IMR-90 (cell line): ENCODE results near the gene GALNT8. TPM values are rescaled to one million over a fixed set of nuclear protein-coding genes. Genes with fewer than 3 reads are reported as not detected.
A peak's percentile ranks its signal among the peaks of the same experiment; 100 is the strongest.

Experiments
- ATAC-seq: fragments of 200-7000 bp; cut with Tn5 transposase; 2 replicates; pipeline ENCODE4 v1.9.1; 2020; ENCODE audit warnings: low read depth, mild to moderate bottlenecking, moderate library complexity
- Bru-seq: library from RNA; stranded (reverse); fragments of 400-500 nt; gene quantifications from one replicate; lab custom pipeline; 2021; lab: Mats Ljungman, UMichigan
- BruChase-seq, 2 experiments: library from RNA; stranded (reverse); fragments of 400-500 nt; gene quantifications; one replicate each; lab custom pipeline; 2021; lab: Mats Ljungman, UMichigan
- BruUV-seq: library from RNA; stranded (reverse); fragments of 400-500 nt; replicated peaks from 2 replicates; lab custom pipeline; 2021; lab: Mats Ljungman, UMichigan
- CTCF ChIA-PET: fragments of 300-600 bp; formaldehyde crosslinking; extraction: SDS; loops from one replicate; lab custom pipeline; 2021; ENCODE audit warnings: antibody characterized with exemption; lab: Yijun Ruan, JAX
- POLR2A ChIA-PET: fragments of 300-600 bp; sonication (Branson Sonifier 250); formaldehyde crosslinking; loops from one replicate; lab custom pipeline; 2022; ENCODE audit warnings: antibody characterized with exemption; ENCODE audit not compliant: unreplicated experiment; lab: Charles Lee
- DNase-seq: peaks from one replicate; pipeline ENCODE4 v3.0.0; 2013
- H2AFZ ChIP-seq: replicated peaks from 2 replicates; pipeline ENCODE3; 2013; ENCODE audit warnings: low read length, mild to moderate bottlenecking; ENCODE audit not compliant: poor library complexity
- H2AK5ac ChIP-seq: 2 replicates; pipeline ENCODE4 v1.6.1; 2013; ENCODE audit warnings: low read depth, low read length, inconsistent platforms
- H2AK9ac ChIP-seq: replicated peaks from 2 replicates; pipeline ENCODE3; 2013; ENCODE audit warnings: mild to moderate bottlenecking, low read depth, low read length, moderate library complexity; ENCODE audit not compliant: poor library complexity
- H2BK120ac ChIP-seq: 2 replicates; pipeline ENCODE4 v1.6.1; 2013; ENCODE audit warnings: low read depth, low read length, inconsistent platforms
- H2BK15ac ChIP-seq: 3 replicates; pipeline ENCODE4 v1.6.1; 2013; ENCODE audit warnings: low read depth, low read length, inconsistent platforms
- H2BK20ac ChIP-seq: 2 replicates; pipeline ENCODE4 v1.6.1; 2013; ENCODE audit warnings: low read depth, mild to moderate bottlenecking, inconsistent platforms, low read length, moderate library complexity
- H2BK5ac ChIP-seq: 2 replicates; pipeline ENCODE4 v1.6.1; 2013; ENCODE audit warnings: mild to moderate bottlenecking, low read depth, low read length, inconsistent platforms; ENCODE audit not compliant: poor library complexity, severe bottlenecking
- H3K14ac ChIP-seq: replicated peaks from 2 replicates; pipeline ENCODE4 v1.6.1; 2013; ENCODE audit warnings: low read depth, low read length, inconsistent platforms
- H3K18ac ChIP-seq: 2 replicates; pipeline ENCODE4 v1.6.1; 2013; ENCODE audit warnings: low read depth, low read length, control low read depth
- H3K23ac ChIP-seq: 2 replicates; pipeline ENCODE4 v1.6.1; 2013; ENCODE audit warnings: low read depth, low read length, inconsistent platforms
- H3K27ac ChIP-seq: 2 replicates; pipeline ENCODE4 v1.5.1; 2013; ENCODE audit warnings: mild to moderate bottlenecking, control low read depth, low read length; ENCODE audit not compliant: insufficient read depth
- H3K27me3 ChIP-seq: 2 replicates; pipeline ENCODE4 v1.6.1; 2013; ENCODE audit warnings: low read length; ENCODE audit not compliant: control insufficient read depth, insufficient read depth
- H3K36me3 ChIP-seq: 2 replicates; pipeline ENCODE4 v1.6.1; 2013; ENCODE audit warnings: low read length, mixed read lengths; ENCODE audit not compliant: control insufficient read depth, insufficient read depth
- H3K4ac ChIP-seq: 2 replicates; pipeline ENCODE4 v1.6.1; 2013; ENCODE audit warnings: low read depth, low read length, inconsistent platforms
- H3K4me1 ChIP-seq: 2 replicates; pipeline ENCODE4 v1.6.1; 2013; ENCODE audit warnings: low read length, mixed read lengths; ENCODE audit not compliant: control insufficient read depth, insufficient read depth
- H3K4me2 ChIP-seq: 2 replicates; pipeline ENCODE4 v1.6.1; 2013; ENCODE audit warnings: low read depth, mild to moderate bottlenecking, control low read depth, low read length, moderate library complexity
- H3K4me3 ChIP-seq: 2 replicates; pipeline ENCODE4 v1.5.1; 2013; ENCODE audit warnings: low read depth, mild to moderate bottlenecking, control low read depth, low read length, moderate library complexity; ENCODE audit not compliant: insufficient read depth
- H3K56ac ChIP-seq: 2 replicates; pipeline ENCODE4 v1.6.1; 2013; ENCODE audit warnings: low read length, inconsistent platforms; ENCODE audit not compliant: insufficient read depth; ENCODE audit errors: extremely low read depth
- H3K79me1 ChIP-seq, 2 experiments: 2 replicates each; pipeline ENCODE4 v1.6.1; 2013; ENCODE audit warnings: low read length in 2 of 2, inconsistent platforms in 1 of 2, low read depth in 1 of 2
- H3K9ac ChIP-seq: 2 replicates; pipeline ENCODE4 v1.6.1; 2013; ENCODE audit warnings: low read depth, low read length, control low read depth
- H3K9me1 ChIP-seq: 2 replicates; pipeline ENCODE4 v1.6.1; 2013; ENCODE audit warnings: low read length, inconsistent platforms; ENCODE audit not compliant: insufficient read depth
- H3K9me3 ChIP-seq: 2 replicates; pipeline ENCODE4 v1.6.1; 2013; ENCODE audit warnings: low read length; ENCODE audit not compliant: control insufficient read depth, insufficient read depth
- H4K20me1 ChIP-seq: 2 replicates; pipeline ENCODE4 v1.6.1; 2013; ENCODE audit warnings: low read length, inconsistent platforms; ENCODE audit not compliant: insufficient read depth
- H4K5ac ChIP-seq: 2 replicates; pipeline ENCODE4 v1.6.1; 2013; ENCODE audit warnings: mild to moderate bottlenecking, low read depth, low read length, control low read depth
- H4K8ac ChIP-seq, 2 experiments: 2 replicates each; pipeline ENCODE4 v1.6.1; 2013; ENCODE audit warnings: low read depth in 2 of 2, low read length in 2 of 2, control low read depth in 1 of 2, inconsistent platforms in 1 of 2
- H4K91ac ChIP-seq: 2 replicates; pipeline ENCODE4 v1.6.1; 2013; ENCODE audit warnings: low read depth, low read length, inconsistent platforms; ENCODE audit not compliant: insufficient read depth
- BHLHE40 ChIP-seq: fragments of 150-350 bp; IDR thresholded peaks from 2 replicates; pipeline ENCODE4 v1.6.1; 2016; ENCODE audit warnings: mild to moderate bottlenecking, low read depth, low read length
- CEBPB ChIP-seq: IDR thresholded peaks from 2 replicates; pipeline ENCODE4 v1.6.1; 2012; ENCODE audit warnings: low read depth, low read length, improper control_type of control experiment
- ELK1 ChIP-seq: fragments of 150-350 bp; IDR thresholded peaks from 2 replicates; pipeline ENCODE4 v1.6.1; 2016; ENCODE audit warnings: low read depth, mild to moderate bottlenecking, low read length, moderate library complexity, borderline replicate concordance
- FOS ChIP-seq: fragments of 150-350 bp; IDR thresholded peaks from 2 replicates; pipeline ENCODE4 v1.6.1; 2016; ENCODE audit warnings: low read depth, low read length
- MAFK ChIP-seq: IDR thresholded peaks from 2 replicates; pipeline ENCODE4 v1.6.1; 2012; ENCODE audit warnings: low read depth, low read length, improper control_type of control experiment
- MAZ ChIP-seq: IDR thresholded peaks from 2 replicates; pipeline ENCODE4 v1.6.1; 2012; ENCODE audit warnings: low read depth, mild to moderate bottlenecking, low read length, improper control_type of control experiment, moderate library complexity, borderline replicate concordance
- MXI1 ChIP-seq: IDR thresholded peaks from 2 replicates; pipeline ENCODE4 v1.6.1; 2012; ENCODE audit warnings: low read depth, mild to moderate bottlenecking, low read length, moderate library complexity, borderline replicate concordance
- NFE2L2 ChIP-seq: fragments of 150-350 bp; IDR thresholded peaks from 2 replicates; pipeline ENCODE4 v1.6.1; 2016; ENCODE audit warnings: low read depth, mild to moderate bottlenecking, low read length
- POLR2A ChIP-seq: IDR thresholded peaks from 2 replicates; pipeline ENCODE4 v1.6.1; 2012; ENCODE audit warnings: mild to moderate bottlenecking, low read depth, low read length
- RAD21 ChIP-seq: IDR thresholded peaks from 2 replicates; pipeline ENCODE4 v1.6.1; 2012; ENCODE audit warnings: low read length, improper control_type of control experiment
- RCOR1 ChIP-seq: IDR thresholded peaks from 2 replicates; pipeline ENCODE4 v1.6.1; 2012; ENCODE audit warnings: mild to moderate bottlenecking, low read length, improper control_type of control experiment; ENCODE audit not compliant: insufficient replicate concordance
- RFX5 ChIP-seq: IDR thresholded peaks from 2 replicates; pipeline ENCODE4 v1.8.0; 2012; ENCODE audit warnings: low read depth, mild to moderate bottlenecking, low read length, moderate library complexity
- SMC3 ChIP-seq: fragments of 150-350 bp; IDR thresholded peaks from 2 replicates; pipeline ENCODE4 v1.6.1; 2016; ENCODE audit warnings: low read depth, mild to moderate bottlenecking, antibody characterized with exemption, low read length, moderate library complexity
- USF2 ChIP-seq: fragments of 150-350 bp; IDR thresholded peaks from 2 replicates; pipeline ENCODE4 v1.6.1; 2017; ENCODE audit warnings: mild to moderate bottlenecking, antibody characterized with exemption, low read length, low read depth
- WGBS, 2 experiments: methylation state at CpG; one replicate each; pipeline versions ENCODE4 v1.1.5 to v1.1.7; 2013; ENCODE audit warnings: missing lambda C conversion rate in 2 of 2; ENCODE audit not compliant: insufficient read length in 1 of 2; ENCODE audit errors: extremely low coverage in 2 of 2; 5-methylcytosine and 5-hydroxymethylcytosine counted together
- dilution Hi-C: fragments of 300-500 bp; cut with HindIII; formaldehyde crosslinking; loops from one replicate; pipeline ENCODE4 v1.14.3; 2018; ENCODE audit warnings: low sequenced_read_pairs; ENCODE audit not compliant: unreplicated experiment
- in situ Hi-C: fragments of 300-500 bp; cut with MboI; formaldehyde crosslinking; loops from 3 replicates; pipeline ENCODE4 v1.14.3; 2019; ENCODE audit warnings: low sequenced_read_pairs, inconsistent platforms, mixed read lengths
- intact Hi-C: fragments of 100-400 bp; cut with micrococcal nuclease; formaldehyde crosslinking; loops from 2 replicates; pipeline ENCODE4 v1.10.0; 2022
- long read RNA-seq: library from polyadenylated mRNA; unstranded; transcript quantifications from one replicate; pipeline ENCODE4 v2.0.0, GENCODE V29; 2021; ENCODE audit not compliant: unreplicated experiment
- polyA plus RNA-seq, 3 experiments: library from polyadenylated mRNA; depleted of rRNA; stranded (reverse); fragments of >200 nt; gene quantifications; 2 replicates each; pipeline ENCODE4 v1.2.3, GENCODE V29; 2012; ENCODE audit warnings: low replicate concordance in 1 of 3
- total RNA-seq: library from RNA; depleted of rRNA; stranded (reverse); fragments of >200 nt; gene quantifications from 2 replicates; pipeline ENCODE4 v1.2.3, GENCODE V29; 2012; rRNA removed

The GALNT8 gene
- total RNA-seq (not detected in 2 replicates), polyA plus RNA-seq (2012; rRNA removed) (not detected in 2 replicates), Bru-seq, nascent RNA (percentile 6 among the genes with signal in this experiment), BruChase-seq, experiment 1, labeled RNA remaining after a 6-hour chase (percentile 8 among the genes with signal in this experiment), BruChase-seq, experiment 2, labeled RNA remaining after a 2-hour chase (percentile 12 among the genes with signal in this experiment)
- not detected in 2 replicates for polyA plus RNA-seq (2012; cell fraction: cytosol; rRNA removed)
- polyA plus RNA-seq (2012; cell fraction: nucleus; rRNA removed; ENCODE audit: low replicate concordance), result 0.01 TPM in 1 of 2 replicates, not detected in the other
- long read RNA-seq, result 0 reads

- Histone ChIP-seq H4K20me1 (no peaks in the 10 kb centered on the region), H3K18ac (no peak within 1 kb of the TSS), H3K14ac (no peak within 1 kb of the TSS), H3K56ac (no peak within 1 kb of the TSS), H3K27ac (no peak within 1 kb of the TSS), H2AFZ (no peak within 1 kb of the TSS), H3K9ac (no peak within 1 kb of the TSS), H2BK20ac (no peak within 1 kb of the TSS), H2BK120ac (no peak within 1 kb of the TSS), H3K9me3 (no peaks in the 10 kb centered on the region), H3K36me3 (no peaks in the 10 kb centered on the region), H2BK15ac (no peak within 1 kb of the TSS), H2AK9ac (no peak within 1 kb of the TSS), H3K4me3 (no peak within 1 kb of the TSS), H3K9me1 (no peaks in the 10 kb centered on the region), H4K91ac (no peak within 1 kb of the TSS), H3K27me3 (peaks cover 10% of the 10 kb centered on the region), H3K4me1 (no peaks in the 10 kb centered on the region), H3K23ac (no peak within 1 kb of the TSS), H3K4me2 (no peak within 1 kb of the TSS), H2AK5ac (no peak within 1 kb of the TSS), H3K79me1 (no peaks in the 10 kb centered on the region), H4K5ac (no peak within 1 kb of the TSS), H3K4ac (no peak within 1 kb of the TSS), H4K8ac (no peak within 1 kb of the TSS), H2BK5ac (no peak within 1 kb of the TSS)
- DNase-seq (no peak), ATAC-seq (no peak)
- CTCF ChIA-PET, result no interaction called here
- BruUV-seq, result no TSS peak
- in situ Hi-C loops, result no loop called here
- 56% methylated on average over 4 of the region's 18 CpGs; no CpG with 5 or more reads in 1 of the 2 experiments for WGBS, 2 experiments
- POLR2A ChIA-PET, result no interaction called here
- dilution Hi-C loops, result no loop called here
- intact Hi-C loops, result no loop called here
- no peak for TF ChIP-seq USF2
- no peak for TF ChIP-seq MAFK
- no peak for TF ChIP-seq RCOR1
- TF ChIP-seq SMC3, result no peak
- no peak for TF ChIP-seq POLR2A
- TF ChIP-seq CEBPB, result no peak
- TF ChIP-seq ELK1, result no peak
- no peak for TF ChIP-seq NFE2L2
- no peak for TF ChIP-seq RFX5
- TF ChIP-seq FOS, result no peak
- TF ChIP-seq RAD21, result no peak
- TF ChIP-seq MXI1, result no peak
- no peak for TF ChIP-seq BHLHE40
- no peak for TF ChIP-seq MAZ
Observed at GRCh38 chr12:4719821-4720636, at the start of gene GALNT8. Gene GALNT8, plus strand, starts transcription at chr12:4720400. Its CDS starts 278 bp downstream, at chr12:4720678.
